Mucosa of stomach (tissue), 1 donor: ENCODE measurements around the gene ITIH3.

Source experiments
- H3K27me3 ChIP-seq: one replicate; pipeline ENCODE4 v1.7.0; 2013; ENCODE audit warnings: mild to moderate bottlenecking, low read length; ENCODE audit not compliant: control insufficient read depth, insufficient read depth
- H3K36me3 ChIP-seq: one replicate; pipeline ENCODE4 v1.7.0; 2013; ENCODE audit warnings: low read length; ENCODE audit not compliant: control insufficient read depth, insufficient read depth
- H3K4me1 ChIP-seq: one replicate; pipeline ENCODE4 v1.7.0; 2013; ENCODE audit warnings: mild to moderate bottlenecking, low read length; ENCODE audit not compliant: control insufficient read depth, insufficient read depth
- H3K4me3 ChIP-seq: one replicate; pipeline ENCODE4 v1.7.0; 2013; ENCODE audit warnings: low read length
- H3K9ac ChIP-seq: one replicate; pipeline ENCODE4 v1.7.0; 2013; ENCODE audit warnings: mild to moderate bottlenecking, low read length, moderate library complexity
- H3K9me3 ChIP-seq: one replicate; pipeline ENCODE4 v1.7.0; 2013; ENCODE audit warnings: mild to moderate bottlenecking, low read length, moderate library complexity; ENCODE audit not compliant: control insufficient read depth
- donor health status: Pancreatic carcinoma.

ITIH3 gene

DNA sequence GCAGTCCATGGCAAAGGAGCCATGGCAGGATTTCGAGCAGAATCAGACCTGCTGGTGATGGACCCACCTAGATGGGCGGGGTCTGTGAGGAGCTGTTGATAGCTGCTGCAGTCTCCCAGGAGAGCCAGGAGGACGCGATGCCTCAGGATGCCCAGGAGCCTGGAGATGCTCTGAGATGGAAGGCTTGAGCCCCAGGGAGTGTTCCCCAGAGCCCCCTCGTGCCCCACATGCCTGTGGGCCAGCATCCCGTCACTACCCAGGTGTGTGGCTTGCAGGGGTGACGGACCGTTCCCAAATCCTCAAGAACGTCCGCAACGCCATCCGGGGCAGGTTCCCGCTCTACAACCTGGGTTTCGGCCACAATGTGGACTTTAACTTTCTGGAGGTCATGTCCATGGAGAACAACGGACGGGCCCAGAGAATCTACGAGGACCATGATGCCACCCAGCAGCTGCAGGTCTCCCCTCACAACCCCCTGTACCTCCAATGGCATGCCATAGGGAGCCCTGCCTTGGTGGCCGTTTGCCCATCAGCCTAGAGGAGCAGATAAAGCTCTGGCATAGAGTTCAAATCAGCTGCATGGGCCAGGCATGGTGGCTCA is 10.5 kb upstream of the ITIH3 start:
- Histone ChIP-seq H3K27me3 (peaks cover 11% of the 10 kb centered on the region), H3K36me3 (no peaks in the 10 kb centered on the region), H3K4me1 (no peaks in the 10 kb centered on the region), H3K9me3 (no peaks in the 10 kb centered on the region), H3K9ac (no peak overlapping the region), H3K4me3 (no peak overlapping the region)

DNA sequence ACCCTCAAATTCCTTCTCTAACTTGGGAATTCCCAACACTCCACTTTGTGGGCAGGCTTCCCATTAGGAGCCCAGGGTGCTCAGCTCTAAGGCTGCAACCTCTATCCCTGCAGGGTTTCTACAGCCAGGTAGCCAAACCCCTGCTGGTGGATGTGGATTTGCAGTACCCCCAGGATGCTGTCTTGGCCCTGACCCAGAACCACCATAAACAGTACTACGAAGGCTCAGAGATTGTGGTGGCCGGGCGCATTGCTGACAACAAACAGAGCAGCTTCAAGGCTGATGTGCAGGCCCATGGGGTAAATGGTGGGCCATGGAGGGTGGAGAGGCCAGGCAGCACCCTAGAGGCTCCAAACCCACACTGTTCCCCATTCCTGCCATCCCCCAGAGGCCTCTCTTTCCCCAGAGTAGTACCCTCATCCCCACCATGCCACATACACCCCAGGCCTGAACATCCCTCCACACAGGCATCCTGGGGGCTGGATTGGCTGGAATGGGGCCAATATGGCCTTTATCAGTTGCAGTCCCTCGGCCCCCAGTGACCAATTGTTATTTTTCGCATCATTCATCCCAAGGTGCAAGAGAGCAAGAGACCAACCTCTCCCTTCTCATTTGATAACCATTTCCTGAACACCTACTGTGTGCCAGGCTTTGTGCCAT is 9.5 kb upstream of the ITIH3 start:
- no peaks in the 10 kb centered on the region for H3K36me3 ChIP-seq

DNA sequence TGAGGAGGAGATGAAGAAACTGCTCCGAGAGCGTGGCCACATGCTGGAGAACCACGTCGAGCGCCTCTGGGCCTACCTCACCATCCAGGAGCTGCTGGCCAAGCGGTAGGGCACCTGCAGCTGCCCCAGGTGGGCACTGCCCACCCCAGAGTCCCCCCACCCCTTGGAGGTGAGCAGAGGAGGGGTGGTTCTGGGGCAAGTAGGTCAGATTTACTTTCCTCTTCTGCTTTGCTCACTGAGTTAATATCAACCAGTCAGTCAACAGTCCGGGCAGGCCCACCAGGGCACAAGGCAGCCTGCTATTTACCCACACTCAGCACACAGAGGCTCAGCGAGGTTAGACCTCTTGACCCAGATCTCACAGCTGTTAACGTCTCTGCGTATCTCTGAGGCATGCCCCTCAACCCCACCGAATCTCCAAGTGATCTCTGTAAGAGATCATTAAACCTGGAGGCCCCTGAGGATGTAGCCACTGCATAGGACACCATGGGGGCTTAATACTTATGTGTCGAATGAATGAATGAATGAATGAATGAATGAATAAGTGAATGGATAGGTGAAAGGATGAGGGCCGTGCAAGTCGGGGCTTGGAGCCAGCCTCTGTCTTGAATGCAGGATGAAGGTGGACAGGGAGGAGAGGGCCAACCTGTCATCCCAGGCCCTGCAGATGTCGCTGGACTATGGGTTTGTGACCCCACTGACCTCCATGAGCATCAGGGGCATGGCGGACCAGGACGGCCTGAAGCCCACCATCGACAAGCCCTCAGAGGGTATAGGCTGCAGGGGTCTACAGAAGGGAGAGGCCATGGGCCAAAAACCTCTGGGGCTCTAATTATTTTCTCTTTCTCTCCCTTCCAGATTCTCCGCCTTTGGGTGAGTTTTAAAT is 8.0 kb upstream of the ITIH3 start:
- no peak overlapping the region for H3K4me3 ChIP-seq
- no peaks in the 10 kb centered on the region for H3K4me1 ChIP-seq
- no peaks in the 10 kb centered on the region for H3K36me3 ChIP-seq
- peaks cover 10% of the 10 kb centered on the region for H3K27me3 ChIP-seq
- no peak overlapping the region for H3K9ac ChIP-seq
- no peaks in the 10 kb centered on the region for H3K9me3 ChIP-seq

More for the DNA sequence above, 9.5 kb upstream of the ITIH3 start:
- Histone ChIP-seq H3K27me3 (peaks cover 11% of the 10 kb centered on the region), H3K9ac (no peak overlapping the region), H3K4me3 (no peak overlapping the region), H3K9me3 (no peaks in the 10 kb centered on the region), H3K4me1 (no peaks in the 10 kb centered on the region)

DNA sequence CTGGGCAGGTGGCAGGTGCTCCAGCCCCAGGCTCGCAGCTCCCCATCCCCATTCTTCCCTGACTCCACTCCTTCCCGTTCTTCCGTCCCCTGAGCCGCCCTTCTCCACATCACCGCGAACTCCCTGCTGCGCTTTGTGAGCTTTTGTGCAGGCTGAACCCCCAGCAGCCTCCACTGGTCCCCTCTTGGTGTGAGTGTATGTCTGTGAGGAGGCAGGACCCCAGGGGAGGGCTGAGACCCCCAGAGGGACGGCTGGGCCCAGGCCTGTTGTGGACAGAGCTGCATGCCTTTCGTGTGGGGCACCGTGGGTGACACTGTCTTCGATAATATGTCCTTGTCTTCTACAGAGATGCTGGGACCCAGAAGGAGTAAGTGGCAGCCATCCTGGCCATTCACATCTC is 7.3 kb upstream of the ITIH3 start:
- H3K4me3 ChIP-seq = no peak overlapping the region
- H3K4me1 ChIP-seq = no peaks in the 10 kb centered on the region
- peaks cover 4% of the 10 kb centered on the region for H3K27me3 ChIP-seq
- no peak overlapping the region for H3K9ac ChIP-seq
- no peaks in the 10 kb centered on the region for H3K9me3 ChIP-seq
- H3K36me3 ChIP-seq = no peaks in the 10 kb centered on the region

DNA sequence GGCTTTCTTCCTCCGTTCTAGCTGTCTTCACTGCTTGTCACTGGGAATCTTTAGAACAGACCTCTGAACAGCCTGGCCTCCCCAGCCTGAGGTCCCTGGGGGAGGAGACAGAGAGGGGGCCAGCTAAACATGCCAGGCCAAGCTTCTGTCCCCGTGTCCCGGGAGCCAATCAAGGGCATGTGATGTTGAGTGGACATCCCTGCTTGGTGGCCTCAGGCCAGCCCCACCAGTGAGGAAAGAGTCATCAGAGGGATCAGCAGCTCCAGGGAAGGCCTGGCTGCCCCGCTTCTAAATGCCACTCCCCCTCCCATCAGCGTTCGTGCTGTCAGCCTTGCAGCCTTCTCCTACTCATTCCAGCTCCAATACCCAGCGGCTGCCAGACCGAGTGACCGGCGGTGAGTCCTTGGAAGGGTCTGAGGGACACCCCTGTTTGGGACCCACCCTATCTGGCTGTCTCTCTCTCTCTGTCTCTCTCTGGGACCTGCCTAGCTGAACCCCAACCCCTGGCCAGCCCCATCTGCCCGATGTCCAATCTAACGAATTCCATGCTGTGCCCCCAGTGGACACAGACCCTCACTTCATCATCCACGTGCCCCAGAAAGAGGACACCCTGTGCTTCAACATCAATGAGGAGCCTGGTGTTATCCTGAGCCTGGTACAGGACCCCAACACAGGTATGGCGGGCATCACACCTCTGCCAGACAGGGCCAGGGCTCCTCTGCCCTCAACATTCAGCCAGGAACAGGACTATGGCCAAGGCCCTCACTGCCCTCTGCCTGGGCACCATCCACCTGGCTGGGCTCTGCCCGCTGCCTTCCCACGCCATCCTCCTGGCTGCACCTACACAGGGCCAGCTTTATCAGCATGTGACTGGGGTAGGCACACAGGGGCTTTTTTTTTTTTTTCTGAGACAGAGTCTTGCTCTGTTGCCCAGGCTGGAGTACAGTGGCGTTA is 6.6 kb upstream of the ITIH3 start:
- H3K36me3 ChIP-seq = no peaks in the 10 kb centered on the region
- no peak overlapping the region for H3K4me3 ChIP-seq
- H3K27me3 ChIP-seq = no peaks in the 10 kb centered on the region
- H3K9me3 ChIP-seq = no peaks in the 10 kb centered on the region
- no peak overlapping the region for H3K9ac ChIP-seq
- no peaks in the 10 kb centered on the region for H3K4me1 ChIP-seq

DNA sequence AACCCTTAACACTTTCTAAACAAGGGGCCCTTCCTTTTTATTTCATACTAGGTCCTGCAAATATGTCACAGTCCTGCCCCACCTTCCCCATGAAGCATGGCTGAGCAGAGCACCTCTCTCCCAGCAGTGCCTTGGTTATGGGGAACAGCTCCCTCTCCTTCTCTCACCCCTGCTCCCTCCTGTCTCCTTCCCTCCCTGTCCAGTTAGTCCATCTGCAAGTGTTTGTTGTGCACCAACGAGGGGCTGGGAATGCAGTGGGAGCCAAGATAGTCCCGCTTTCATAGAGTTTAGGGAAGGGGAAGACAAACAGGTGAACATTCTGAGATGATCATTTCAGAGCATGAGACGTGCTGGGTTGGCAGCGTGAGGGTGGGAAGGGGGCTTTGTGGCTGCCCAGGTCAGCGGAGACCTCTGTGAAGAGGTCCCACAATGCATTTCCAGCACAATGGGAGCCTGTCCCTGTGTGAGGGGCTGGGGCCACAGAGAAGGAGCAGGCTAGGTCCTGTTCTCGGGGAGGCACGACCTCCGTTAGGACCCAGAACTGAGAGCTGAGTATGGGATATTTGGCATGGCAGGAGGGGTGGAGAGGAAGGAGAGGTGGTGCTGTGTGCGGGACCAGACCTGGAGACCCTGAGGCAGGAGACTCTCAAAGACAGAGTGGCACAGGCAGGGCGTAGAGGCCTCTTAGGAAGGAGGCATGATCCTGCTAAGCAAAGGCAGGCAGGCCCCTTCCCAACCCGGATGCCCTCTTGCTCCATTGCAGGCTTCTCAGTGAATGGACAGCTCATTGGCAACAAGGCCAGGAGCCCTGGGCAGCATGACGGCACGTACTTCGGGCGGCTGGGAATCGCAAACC is 5.5 kb upstream of the ITIH3 start:
- Histone ChIP-seq H3K4me3 (no peak overlapping the region), H3K36me3 (no peaks in the 10 kb centered on the region), H3K9ac (no peak overlapping the region), H3K27me3 (no peaks in the 10 kb centered on the region), H3K4me1 (no peaks in the 10 kb centered on the region), H3K9me3 (no peaks in the 10 kb centered on the region)

DNA sequence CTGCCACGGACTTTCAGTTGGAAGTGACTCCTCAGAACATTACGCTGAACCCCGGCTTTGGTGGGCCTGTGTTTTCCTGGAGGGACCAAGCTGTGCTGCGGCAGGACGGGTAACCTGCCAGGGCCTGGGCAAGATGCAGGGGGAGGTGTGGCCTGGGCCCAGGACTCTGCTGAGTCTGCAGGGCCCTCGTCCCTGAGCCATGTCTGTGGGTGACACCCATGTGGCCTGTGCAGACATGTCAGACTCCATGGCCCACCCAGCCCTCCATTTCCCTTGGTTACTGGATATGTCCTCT is 4.9 kb upstream of the ITIH3 start:
- Histone ChIP-seq H3K9me3 (no peaks in the 10 kb centered on the region), H3K4me1 (no peaks in the 10 kb centered on the region), H3K27me3 (no peaks in the 10 kb centered on the region), H3K36me3 (no peaks in the 10 kb centered on the region), H3K4me3 (no peak overlapping the region), H3K9ac (no peak overlapping the region)

DNA sequence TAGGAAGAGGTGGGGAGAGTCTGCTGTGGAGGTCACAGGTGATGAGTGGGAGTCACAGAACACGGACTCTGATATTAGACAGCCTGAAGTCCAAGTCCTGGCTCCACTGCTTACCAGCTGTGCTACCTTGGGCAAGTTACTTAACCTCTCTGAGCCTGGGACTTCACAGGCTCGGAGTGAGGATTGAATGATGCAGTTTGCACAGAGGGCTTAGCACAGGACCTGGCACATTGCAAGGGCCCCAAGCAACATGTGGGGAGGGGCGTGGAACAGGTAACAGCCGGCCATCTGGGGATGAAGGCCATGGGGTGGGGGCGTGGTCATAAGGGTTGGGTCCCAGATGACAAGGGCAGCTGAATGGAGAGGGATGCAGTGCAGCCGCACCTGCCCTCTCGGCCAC is 4.3 kb upstream of the ITIH3 start:
- Histone ChIP-seq H3K27me3 (no peaks in the 10 kb centered on the region), H3K4me3 (no peak overlapping the region), H3K9me3 (no peaks in the 10 kb centered on the region), H3K36me3 (no peaks in the 10 kb centered on the region), H3K9ac (no peak overlapping the region), H3K4me1 (no peaks in the 10 kb centered on the region)

DNA sequence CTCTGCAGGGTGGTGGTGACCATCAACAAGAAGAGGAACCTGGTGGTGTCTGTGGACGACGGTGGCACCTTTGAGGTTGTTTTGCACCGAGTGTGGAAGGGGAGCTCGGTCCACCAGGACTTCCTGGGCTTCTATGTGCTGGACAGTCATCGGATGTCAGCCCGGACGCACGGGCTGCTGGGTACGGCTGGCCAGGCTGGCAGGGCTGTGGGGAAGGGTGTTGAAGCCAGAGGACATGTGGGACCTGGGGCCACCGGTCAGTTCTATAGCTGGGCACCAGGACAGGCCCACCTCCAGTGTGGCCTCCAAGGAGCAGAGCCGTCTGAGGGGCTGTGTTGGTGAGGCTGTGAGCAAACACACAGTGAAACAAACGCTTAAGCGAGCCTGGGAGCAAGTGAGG is 3.9 kb upstream of the ITIH3 start:
- Histone ChIP-seq H3K27me3 (no peaks in the 10 kb centered on the region), H3K9me3 (no peaks in the 10 kb centered on the region), H3K4me3 (no peak overlapping the region), H3K9ac (no peak overlapping the region), H3K36me3 (no peaks in the 10 kb centered on the region), H3K4me1 (no peaks in the 10 kb centered on the region)

DNA sequence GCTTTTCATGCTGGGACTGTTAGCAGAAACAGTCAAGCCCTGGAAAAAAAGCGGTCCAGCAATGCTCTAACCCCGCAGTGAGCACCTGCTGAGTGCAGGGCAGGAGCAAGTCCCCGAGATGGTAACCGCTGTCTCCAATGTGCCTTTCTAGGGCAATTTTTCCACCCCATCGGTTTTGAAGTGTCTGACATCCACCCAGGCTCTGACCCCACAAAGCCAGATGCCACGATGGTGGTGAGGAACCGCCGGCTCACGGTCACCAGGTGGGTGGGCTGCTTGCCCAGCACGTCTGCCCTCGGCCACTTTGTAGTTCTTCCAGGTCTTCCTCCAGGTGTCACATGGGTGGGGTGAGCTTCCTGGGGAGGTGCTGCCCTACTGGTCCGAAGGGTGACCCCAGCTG is 3.2 kb upstream of the ITIH3 start:
- Histone ChIP-seq H3K4me1 (no peaks in the 10 kb centered on the region), H3K27me3 (no peaks in the 10 kb centered on the region), H3K4me3 (no peak overlapping the region), H3K9me3 (no peaks in the 10 kb centered on the region), H3K9ac (no peak overlapping the region), H3K36me3 (no peaks in the 10 kb centered on the region)

DNA sequence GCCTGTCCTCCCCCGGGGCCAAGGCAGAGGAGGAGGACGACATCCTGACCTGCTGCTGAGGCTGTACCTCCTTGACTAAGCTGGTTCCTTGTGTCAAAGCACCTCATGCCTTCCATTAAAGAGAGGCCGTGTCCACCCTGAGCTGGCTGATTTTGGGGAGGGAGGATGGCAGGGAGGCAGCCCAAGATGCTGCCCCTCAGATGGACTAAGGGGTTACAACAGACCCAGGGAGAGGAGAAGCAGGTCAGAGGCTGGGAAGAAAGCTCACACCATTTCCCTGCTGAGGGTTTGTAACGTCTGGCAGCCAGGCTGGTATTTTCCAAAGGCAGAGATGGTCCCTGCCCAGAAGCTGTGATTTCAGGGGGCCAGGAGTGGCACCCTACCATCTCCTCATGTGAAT is 2.7 kb upstream of the ITIH3 start:
- Histone ChIP-seq H3K36me3 (no peaks in the 10 kb centered on the region), H3K4me3 (no peak overlapping the region), H3K27me3 (no peaks in the 10 kb centered on the region), H3K9me3 (no peaks in the 10 kb centered on the region), H3K9ac (no peak overlapping the region), H3K4me1 (no peaks in the 10 kb centered on the region)
